IPS DF 19.7 (cell line): ENCODE results near the gene TMEM244.
"Not testable (repeated sequence)": the region's sequence is repeated elsewhere in the genome, so short reads cannot be mapped to it uniquely, and the experiment has no call there.

Source experiments
- DNase-seq: peaks from one replicate; pipeline ENCODE4 v3.0.0-alpha.2; 2013; ENCODE audit warnings: low read depth, low spot score

Gene TMEM244, protein sequence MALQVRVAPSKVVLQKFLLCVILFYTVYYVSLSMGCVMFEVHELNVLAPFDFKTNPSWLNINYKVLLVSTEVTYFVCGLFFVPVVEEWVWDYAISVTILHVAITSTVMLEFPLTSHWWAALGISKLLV

DNA sequence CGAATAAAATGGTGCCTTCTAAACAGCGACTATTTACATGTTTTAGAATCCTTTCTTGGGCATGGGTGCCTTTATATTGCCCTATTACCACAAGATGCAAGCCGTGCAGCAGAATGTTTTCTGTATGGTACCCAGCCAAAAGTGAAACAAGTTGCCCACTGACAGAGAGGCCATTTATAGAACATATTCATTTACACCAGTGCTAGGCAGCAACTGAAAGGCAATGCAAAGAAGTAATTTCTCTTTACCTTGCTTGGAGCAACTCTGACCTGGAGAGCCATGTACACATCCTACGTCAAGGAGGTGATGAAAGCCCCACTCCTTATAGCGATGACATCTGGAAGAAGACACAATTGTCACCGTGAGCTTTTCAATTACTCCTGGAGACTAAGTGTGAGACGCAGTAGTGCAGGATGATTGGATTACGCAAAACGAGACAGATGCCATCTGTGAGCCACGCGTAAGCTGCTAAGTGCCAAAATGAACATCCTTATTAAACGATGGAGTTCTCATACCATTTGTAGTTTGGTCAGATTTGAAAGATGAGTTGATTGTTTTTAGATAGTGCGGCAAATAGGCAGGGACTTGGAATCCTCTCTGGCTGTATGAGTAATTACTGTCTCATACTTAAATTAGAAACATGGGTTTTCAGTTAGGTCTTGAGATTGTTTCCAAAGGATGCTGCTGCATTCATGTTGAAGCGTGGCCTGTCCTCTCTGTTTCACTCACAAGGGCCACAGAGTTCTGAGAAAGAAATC lies at the start of gene TMEM244:
TMEM244 (minus strand) TSS at position 408 of the 758 bp plus-strand sequence; CDS start at position 281, 127 bp downstream.
- no peak for DNase-seq

DNA sequence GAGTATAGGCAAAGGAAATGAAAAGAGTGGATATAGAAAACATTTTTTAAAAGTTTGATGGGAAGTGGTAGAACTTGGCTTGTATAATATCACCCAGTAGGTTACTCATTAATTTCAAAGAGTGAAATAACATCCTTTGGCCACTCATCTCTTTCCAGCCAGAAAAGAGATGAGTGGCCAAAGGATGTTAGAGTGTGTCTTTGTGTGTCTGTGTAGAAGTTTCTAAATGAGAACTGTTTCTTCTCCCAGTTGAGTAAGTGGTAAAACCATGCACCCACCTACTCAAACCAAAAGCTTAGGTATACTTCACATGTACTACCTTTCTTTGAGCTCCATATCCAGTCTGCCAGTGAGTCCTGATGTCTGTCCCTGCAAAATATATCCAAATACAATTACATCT lies 47.7 kb upstream of the TMEM244 start:
- DNase-seq = no peak

- no peak for DNase-seq
Observed at GRCh38 chr6:129908356-129908755, 47.2 kb upstream of the TMEM244 start.

GRCh38 chr6:129906515-129907077 lies 45.5 kb upstream of the TMEM244 start:
- no peak for DNase-seq

DNA sequence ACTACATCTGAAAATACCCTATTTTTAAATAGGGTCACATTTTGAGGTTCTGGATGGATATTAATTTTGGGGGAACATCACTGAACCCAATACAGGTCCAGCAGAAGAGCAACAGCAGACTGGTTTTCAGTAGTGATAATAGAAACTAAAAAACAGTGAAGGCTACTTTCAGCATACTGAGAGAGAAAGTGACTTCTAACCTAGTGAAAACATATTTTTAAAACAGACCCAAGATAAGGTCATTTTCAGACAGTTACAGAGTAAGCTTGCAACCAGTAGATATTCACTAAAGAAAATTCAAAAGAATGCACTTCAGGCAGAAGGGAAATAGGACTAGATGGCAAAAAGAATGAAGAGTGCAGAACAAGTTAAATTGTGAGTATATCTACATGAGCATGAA lies 42.0 kb upstream of the TMEM244 start:
- no peak for DNase-seq

- DNase-seq = no peak
Observed at GRCh38 chr6:129902681-129903080, 41.6 kb upstream of the TMEM244 start.

GRCh38 chr6:129901910-129902309 lies 40.8 kb upstream of the TMEM244 start:
- no peak for DNase-seq

DNA sequence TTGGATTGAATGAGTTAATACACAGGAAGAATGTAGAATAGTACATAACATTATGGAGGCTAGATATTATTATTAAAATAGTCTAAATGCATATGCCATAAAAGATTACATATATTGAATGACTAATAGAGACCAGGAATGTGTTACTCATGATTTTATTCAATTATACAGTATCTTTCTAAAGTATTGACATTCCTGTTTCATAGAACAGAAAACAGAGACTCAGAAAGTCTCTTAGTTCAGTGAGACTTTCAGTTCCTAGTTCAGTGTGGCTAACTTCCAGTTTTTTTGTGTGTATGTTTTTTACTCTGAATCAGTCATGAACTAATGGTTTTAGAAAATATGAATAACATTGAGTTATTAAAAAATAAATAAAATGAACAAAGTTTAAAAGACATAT lies 34.6 kb upstream of the TMEM244 start:
- no peak for DNase-seq

DNA sequence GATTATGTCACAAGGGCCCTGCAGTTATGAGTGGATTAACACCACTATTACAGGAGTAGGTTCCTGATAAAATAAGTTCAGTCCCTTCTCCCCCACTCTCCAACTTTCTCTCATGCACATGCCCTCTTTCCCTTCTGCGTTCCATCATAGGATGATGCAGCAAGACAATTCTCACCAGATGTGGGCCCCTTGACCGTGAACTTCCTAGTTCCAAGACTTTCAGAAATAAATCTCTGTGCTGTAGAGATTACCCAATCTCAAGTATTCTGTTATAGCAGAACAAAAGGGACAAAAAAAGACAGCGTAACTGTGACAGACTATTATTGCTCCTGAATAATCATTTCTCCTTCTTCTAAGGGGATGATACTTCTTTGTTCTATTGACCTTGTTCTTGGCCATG lies 33.8 kb upstream of the TMEM244 start:
- DNase-seq = no peak

DNA sequence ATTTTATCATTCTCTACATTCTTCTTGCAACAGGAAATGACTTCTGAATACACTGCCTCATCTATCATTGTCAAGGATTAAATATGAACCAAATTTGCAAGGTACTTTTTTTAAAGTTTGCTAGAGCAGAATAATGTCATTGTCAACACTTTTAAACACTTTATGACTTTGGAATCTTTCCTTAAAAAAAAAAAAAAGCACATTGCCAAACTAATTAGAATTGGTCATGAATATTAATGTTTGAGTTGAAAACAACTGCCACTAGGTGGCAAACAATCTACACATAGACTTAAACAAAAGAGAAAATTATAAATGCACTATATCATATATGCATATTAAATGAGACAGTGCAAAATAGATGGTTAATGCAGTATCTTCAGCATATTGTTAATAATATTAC lies 32.5 kb upstream of the TMEM244 start:
- no peak for DNase-seq

DNA sequence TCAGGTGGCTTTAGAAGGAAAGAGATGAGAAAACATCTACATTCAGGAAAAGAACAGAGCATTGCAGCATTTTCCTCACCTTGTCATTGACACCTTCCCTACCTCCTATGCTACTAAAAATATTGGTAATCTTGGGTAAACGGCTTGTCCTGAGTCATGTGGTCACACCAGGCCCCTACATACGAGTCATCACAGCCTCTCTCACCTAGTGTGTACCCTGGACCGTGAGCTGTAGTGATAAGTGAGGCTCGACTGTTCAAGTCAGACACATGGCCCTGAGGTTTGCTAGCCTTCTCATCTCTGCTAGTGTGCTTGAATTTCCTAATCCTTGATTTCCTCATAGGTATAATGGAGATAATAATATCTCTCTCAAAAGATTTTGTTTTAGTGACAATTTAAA lies 29.6 kb upstream of the TMEM244 start:
- no peak for DNase-seq

DNA sequence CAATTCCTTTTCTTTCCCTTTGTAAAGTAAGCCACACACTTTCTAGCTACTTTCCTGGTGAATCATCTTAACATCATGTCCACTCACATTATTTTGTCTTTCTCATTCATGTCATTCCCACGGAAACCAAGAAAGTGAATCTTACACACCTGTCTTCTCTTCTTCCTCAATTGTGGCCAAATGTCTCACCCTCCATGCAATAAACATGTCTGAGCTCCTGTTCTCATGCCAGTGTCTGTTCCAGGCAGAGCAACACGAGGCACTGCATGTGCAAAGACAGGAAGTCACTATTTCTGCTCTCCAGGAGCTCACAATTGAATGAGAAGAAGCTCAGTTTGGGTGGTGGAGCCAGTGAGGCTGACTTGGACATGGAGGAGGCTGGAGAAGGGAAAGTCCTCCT lies 29.0 kb upstream of the TMEM244 start:
- DNase-seq = no peak

- no peak for DNase-seq
Observed at GRCh38 chr6:129889580-129889979, 28.5 kb upstream of the TMEM244 start.

DNA sequence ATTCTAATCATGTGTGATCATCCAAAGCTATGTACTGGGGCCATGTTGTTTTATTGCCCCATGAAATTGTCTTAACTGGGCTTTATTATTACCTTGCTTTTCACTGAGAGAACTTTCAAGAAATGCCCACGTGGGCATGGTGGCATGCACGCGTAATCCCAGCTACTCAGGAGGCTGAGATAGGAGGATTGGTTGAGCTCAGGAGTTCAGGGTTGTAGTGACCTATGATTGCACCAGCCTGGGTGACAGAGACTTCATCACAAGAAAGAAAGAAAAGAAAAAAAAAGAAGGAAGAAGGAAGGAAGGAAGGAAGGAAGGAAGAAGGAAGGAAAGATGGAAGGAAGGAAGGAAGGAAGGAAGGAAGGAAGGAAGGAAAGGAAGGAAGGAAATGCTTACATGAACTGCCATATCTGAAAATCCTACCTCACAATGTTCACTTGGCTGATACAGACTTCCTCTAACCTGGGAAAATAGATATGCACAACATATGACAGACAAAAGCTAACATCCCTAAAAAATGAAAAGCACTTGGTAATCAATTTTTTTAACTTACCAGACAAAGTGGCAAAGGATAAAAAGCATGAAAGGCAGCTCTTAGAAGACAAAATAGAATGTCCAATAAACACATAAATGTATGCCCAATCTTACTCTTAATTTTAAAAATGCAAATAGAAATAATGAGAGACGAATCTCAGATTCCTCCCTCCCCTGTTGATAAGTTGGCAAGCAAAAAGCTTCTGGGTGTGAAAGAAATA lies 25.5 kb upstream of the TMEM244 start:
- DNase-seq = no peak

DNA sequence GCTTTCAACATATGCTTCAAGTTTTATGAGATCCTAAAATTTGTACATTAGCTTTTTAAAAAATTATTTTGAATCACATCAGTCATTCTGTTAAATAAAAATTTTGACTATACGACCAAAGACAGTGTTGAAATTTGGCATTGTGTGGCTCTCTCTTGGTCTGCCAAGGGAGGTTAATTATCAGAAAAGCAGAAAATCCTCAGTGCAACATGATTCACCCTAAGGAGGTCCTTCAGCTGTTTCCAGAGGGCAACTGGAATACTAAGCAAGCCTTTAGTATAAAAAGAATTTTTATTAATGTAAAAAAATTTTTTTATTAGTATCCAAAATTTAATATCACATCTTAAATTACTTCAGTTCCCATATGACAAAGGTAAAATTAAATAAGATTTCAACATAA lies 23.1 kb upstream of the TMEM244 start:
- no peak for DNase-seq

DNA sequence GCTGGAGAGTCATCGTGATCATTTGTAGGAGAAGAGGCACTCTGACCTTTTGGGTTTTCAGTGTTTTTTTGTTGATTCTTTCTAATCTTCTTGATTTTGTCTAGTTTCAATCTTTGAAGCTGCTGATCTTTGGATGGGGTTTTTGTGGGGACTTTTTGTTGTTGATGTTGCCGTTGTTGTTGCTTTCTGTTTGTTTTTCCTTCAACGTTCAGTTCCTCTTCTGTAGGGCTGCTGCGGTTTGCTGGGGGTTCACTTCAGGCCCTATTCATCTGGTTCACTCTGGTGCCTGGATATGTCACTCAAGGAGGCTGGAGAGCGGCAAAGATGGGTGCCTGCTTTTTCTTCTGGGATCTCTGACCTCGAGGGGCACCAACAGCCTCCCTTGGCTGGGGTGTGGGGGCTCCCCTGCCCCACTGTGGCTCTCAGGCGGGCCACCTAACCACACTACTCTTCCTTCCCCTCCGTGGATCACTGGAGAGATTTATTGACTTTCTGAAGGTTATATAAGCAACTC lies 21.5 kb upstream of the TMEM244 start:
- no peak for DNase-seq

GRCh38 chr6:129877894-129878293 lies 16.8 kb upstream of the TMEM244 start:
- DNase-seq = not testable (repeated sequence)

DNA sequence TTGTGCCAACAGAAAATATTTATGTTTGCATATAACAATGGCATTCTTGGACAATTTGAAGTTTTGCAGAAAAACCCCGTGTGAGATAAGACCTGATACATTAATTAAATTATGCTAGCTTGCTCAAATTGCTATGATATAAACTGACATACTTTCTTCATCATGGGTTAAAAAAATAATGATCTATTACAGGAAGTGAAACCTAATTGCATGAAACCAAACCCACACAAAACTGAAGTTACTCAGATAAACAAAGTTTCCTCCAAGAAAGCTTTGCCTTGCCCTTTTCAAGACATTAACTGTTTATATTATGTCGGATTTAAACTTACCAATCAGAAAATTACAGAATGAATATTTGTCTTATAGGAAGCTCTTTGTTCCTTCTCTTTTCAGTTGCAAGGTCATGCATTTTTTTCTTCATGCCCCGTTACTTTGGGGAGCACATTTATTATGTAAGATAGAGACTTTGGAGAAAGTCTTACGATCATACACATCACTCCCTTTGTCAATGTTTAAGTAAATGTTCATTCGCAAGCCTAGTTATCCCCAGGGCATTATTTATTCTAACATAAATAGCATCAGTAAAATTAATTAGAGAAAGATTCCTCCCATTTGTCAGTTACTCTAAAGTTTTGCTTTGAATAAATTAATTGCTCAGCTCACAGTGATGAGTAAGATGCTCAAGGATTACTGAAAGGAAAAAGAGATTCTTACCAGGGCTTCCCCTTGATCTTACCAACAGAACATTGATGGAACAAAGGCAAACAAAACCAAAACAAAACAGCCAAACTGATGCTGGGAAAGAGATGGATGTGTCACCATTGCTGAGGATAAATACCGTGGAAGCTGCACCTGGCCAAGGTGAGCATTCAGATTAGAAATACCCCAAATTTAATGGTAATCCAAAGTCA lies 14.8 kb upstream of the TMEM244 start:
- DNase-seq = no peak

DNA sequence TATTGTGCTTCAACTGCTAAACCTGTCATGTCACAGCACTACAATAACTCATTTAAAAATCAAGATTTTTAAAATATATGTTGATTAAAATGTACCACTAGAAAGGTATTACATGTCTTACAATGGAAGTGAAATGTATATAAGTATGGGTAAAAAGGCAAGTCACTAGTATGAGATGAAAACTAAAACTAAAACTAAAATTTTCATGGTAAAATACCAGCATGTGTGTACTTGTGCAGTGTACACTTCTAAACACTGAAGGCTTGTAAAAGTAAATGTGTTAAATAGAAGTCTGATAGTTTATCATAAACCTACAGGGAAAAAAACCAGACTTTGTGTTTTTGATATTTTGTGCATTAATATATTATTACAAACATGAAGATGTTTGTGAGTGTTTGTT lies 13.7 kb upstream of the TMEM244 start:
- no peak for DNase-seq

DNA sequence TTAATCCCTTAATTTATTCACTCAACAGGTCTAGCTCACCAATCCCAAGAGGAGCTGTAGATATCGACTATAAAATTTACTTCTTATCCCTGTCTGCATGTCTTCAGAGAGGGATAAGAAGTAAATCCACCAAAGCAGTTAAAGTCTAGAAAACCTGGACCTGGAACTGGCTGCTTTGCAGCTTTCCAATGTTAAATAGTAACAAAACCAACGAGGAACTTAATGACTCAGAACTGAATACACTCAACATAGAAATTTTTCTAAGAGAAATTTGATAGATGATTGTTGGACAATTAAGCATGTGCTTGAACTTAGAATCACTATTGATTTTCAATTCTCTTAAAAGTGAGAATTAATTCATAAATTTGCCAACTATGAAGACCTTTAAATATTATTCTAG lies 11.5 kb upstream of the TMEM244 start:
- no peak for DNase-seq

DNA sequence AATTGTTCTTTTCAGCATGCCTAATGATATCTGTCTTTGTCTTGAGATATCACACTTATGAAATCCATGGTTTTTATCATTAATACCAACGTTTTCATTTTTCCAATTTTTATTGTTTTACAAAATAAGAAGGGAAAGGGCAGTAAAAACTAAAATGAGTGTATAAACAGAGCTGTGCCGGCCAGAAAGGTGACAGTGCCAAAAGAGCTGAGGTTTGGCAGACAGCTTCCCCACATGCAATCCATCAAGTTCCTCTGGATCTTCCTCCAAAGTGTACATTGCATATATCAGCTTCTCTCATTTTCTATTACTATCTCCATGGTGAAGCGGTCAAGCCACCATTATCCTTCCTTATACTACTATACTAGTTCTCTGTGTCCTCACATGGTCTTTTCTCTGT lies 10.1 kb upstream of the TMEM244 start:
- no peak for DNase-seq
